Measurements from ENCODE around the gene PDXP. TPM values are rescaled to one million over a fixed set of nuclear protein-coding genes. Genes with fewer than 3 reads are reported as not detected.

Gene PDXP
- total and polyA plus RNA-seq, 9 of the 15 experiments (the other 6 are each of a cell fraction or from before 2014, with no cell fraction given): 7.9 to 54.2 (median 38.8) TPM

DNA sequence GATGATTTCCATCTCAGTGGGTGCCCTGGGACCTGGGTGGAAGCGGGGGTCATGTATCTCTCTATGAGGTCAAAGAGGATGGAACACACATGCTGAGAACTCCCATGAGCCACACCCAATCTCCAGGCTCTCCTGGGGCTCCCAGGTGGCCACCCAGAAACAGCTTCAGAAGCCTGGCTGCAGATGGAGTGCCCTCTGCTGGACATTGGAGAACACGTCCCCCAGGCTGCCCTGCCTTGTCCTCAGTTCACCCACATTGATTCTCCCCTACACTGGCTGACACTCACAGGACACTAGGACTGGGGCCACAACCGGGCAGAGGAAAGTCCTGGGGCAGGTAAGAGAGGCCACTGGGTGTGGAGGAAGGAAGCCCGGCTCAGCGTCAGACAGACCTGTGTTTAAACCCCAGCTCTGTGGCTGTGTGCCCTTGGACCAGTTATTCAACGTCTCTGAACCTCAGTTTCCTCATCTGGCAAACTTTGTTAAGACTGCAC lies 23.1 kb downstream of the PDXP start:
- Histone ChIP-seq H3K4me2 (ENCODE audit: insufficient read depth, low read length) (peak overlapping the region; percentile 24; the same call in 1 of the 2 replicates), H3K9me1 (ENCODE audit: control insufficient read depth, insufficient read depth, low read length) (no peaks in the 10 kb centered on the region)
- in situ Hi-C loops (cut with MboI): no loop called here
- TF ChIP-seq, protein P1, sequence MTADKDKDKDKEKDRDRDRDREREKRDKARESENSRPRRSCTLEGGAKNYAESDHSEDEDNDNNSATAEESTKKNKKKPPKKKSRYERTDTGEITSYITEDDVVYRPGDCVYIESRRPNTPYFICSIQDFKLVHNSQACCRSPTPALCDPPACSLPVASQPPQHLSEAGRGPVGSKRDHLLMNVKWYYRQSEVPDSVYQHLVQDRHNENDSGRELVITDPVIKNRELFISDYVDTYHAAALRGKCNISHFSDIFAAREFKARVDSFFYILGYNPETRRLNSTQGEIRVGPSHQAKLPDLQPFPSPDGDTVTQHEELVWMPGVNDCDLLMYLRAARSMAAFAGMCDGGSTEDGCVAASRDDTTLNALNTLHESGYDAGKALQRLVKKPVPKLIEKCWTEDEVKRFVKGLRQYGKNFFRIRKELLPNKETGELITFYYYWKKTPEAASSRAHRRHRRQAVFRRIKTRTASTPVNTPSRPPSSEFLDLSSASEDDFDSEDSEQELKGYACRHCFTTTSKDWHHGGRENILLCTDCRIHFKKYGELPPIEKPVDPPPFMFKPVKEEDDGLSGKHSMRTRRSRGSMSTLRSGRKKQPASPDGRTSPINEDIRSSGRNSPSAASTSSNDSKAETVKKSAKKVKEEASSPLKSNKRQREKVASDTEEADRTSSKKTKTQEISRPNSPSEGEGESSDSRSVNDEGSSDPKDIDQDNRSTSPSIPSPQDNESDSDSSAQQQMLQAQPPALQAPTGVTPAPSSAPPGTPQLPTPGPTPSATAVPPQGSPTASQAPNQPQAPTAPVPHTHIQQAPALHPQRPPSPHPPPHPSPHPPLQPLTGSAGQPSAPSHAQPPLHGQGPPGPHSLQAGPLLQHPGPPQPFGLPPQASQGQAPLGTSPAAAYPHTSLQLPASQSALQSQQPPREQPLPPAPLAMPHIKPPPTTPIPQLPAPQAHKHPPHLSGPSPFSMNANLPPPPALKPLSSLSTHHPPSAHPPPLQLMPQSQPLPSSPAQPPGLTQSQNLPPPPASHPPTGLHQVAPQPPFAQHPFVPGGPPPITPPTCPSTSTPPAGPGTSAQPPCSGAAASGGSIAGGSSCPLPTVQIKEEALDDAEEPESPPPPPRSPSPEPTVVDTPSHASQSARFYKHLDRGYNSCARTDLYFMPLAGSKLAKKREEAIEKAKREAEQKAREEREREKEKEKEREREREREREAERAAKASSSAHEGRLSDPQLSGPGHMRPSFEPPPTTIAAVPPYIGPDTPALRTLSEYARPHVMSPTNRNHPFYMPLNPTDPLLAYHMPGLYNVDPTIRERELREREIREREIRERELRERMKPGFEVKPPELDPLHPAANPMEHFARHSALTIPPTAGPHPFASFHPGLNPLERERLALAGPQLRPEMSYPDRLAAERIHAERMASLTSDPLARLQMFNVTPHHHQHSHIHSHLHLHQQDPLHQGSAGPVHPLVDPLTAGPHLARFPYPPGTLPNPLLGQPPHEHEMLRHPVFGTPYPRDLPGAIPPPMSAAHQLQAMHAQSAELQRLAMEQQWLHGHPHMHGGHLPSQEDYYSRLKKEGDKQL (CRISPR knock-in tag; IDR thresholded peaks at IDR 0.05; ENCODE audit: borderline replicate concordance): no peak
- TF ChIP-seq SRSF9 (IDR thresholded peaks at IDR 0.05; ENCODE audit: borderline replicate concordance, low read depth, low read length): no peak
- TF ChIP-seq NR2F6 (CRISPR knock-in tag; IDR thresholded peaks at IDR 0.05): no peak
- TF ChIP-seq, protein P2, sequence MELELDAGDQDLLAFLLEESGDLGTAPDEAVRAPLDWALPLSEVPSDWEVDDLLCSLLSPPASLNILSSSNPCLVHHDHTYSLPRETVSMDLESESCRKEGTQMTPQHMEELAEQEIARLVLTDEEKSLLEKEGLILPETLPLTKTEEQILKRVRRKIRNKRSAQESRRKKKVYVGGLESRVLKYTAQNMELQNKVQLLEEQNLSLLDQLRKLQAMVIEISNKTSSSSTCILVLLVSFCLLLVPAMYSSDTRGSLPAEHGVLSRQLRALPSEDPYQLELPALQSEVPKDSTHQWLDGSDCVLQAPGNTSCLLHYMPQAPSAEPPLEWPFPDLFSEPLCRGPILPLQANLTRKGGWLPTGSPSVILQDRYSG (tag; conservative IDR thresholded peaks at IDR 0.05; ENCODE audit: low read depth): no peak
- 0 out of 2 replicates have a peak, but pooled peaks have one; percentile 47 for TF ChIP-seq SMARCA5 (IDR thresholded peaks at IDR 0.05)
- TF ChIP-seq, protein P3, sequence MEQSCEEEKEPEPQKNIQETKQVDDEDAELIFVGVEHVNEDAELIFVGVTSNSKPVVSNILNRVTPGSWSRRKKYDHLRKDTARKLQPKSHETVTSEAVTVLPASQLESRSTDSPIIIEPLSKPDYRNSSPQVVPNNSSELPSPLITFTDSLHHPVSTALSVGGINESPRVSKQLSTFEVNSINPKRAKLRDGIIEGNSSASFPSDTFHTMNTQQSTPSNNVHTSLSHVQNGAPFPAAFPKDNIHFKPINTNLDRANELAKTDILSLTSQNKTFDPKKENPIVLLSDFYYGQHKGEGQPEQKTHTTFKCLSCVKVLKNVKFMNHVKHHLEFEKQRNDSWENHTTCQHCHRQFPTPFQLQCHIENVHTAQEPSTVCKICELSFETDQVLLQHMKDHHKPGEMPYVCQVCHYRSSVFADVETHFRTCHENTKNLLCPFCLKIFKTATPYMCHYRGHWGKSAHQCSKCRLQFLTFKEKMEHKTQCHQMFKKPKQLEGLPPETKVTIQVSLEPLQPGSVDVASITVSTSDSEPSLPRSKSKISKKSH (CRISPR knock-in tag; IDR thresholded peaks at IDR 0.05): no peak
- no peak for TF ChIP-seq ZNF584 (CRISPR knock-in tag; IDR thresholded peaks at IDR 0.05; ENCODE audit: low read depth)
- TF ChIP-seq SIN3B (IDR thresholded peaks at IDR 0.05; ENCODE audit: low read depth): no peak
- TF ChIP-seq, protein P4, sequence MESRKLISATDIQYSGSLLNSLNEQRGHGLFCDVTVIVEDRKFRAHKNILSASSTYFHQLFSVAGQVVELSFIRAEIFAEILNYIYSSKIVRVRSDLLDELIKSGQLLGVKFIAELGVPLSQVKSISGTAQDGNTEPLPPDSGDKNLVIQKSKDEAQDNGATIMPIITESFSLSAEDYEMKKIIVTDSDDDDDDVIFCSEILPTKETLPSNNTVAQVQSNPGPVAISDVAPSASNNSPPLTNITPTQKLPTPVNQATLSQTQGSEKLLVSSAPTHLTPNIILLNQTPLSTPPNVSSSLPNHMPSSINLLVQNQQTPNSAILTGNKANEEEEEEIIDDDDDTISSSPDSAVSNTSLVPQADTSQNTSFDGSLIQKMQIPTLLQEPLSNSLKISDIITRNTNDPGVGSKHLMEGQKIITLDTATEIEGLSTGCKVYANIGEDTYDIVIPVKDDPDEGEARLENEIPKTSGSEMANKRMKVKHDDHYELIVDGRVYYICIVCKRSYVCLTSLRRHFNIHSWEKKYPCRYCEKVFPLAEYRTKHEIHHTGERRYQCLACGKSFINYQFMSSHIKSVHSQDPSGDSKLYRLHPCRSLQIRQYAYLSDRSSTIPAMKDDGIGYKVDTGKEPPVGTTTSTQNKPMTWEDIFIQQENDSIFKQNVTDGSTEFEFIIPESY (CRISPR knock-in tag; IDR thresholded peaks at IDR 0.05): 0 out of 2 replicates have a peak, but pooled peaks have one; percentile 20
- TF ChIP-seq MAFK (IDR thresholded peaks at IDR 0.05; ENCODE audit: low read length): no peak

More for the DNA sequence above, 23.1 kb downstream of the PDXP start:
- Histone ChIP-seq H3K4me1 (replicated peaks in 1 of 2; ENCODE audit: control insufficient read depth in 2 of 2, insufficient read depth in 2 of 2, low read length in 2 of 2) (peaks cover 7 to 33% of the 10 kb centered on the region in 2 experiments; a peak in 4 of 5 replicates), H3K36me3 (ENCODE audit: control insufficient read depth, insufficient read depth, low read length) (peaks cover 5% of the 10 kb centered on the region; the same call in 1 of the 3 replicates), H3K27ac (ENCODE audit: extremely low read depth, low read depth, low read length) (no peak overlapping the region; the same call in 2 of the 3 replicates), H3K4me3 (no peak overlapping the region), H3K27me3 (ENCODE audit: control insufficient read depth in 2 of 2, insufficient read depth in 2 of 2, low read length in 2 of 2) (no peaks in the 10 kb centered on the region), H3K9me3 (replicated peaks; ENCODE audit: control insufficient read depth, insufficient read depth, low read depth, low read length) (no peaks in the 10 kb centered on the region), H4K20me1 (replicated peaks; ENCODE audit: control insufficient read depth, insufficient read depth, low read length) (no peaks in the 10 kb centered on the region), H3K9ac (ENCODE audit: insufficient read depth in 1 of 2, low read depth in 2 of 2, low read length in 2 of 2) (peak overlapping the region in 1 of 2 experiments; percentile 80; a peak in 2 of 4 replicates), H3K79me2 (ENCODE audit: control insufficient read depth, insufficient read depth, low read length) (peaks cover 13% of the 10 kb centered on the region), H2AFZ (ENCODE audit: low read depth, low read length) (peak overlapping the region; percentile 80)
- ATAC-seq (peak; percentile 76), FAIRE-seq (peak; percentile 83), DNase-seq (ENCODE audit: extremely low read depth in 1 of 4, low spot score in 3 of 4) (peak; percentile 67 to 87 (median 71))
- BruUV-seq (replicated peaks): no TSS peak
- CTCF ChIA-PET (ENCODE audit: low intra/inter-chr PET ratio): interaction anchor here (1.0 to 1.7 kb wide), 5 partner anchors 20 to 58 kb away, joined by 3 to 9 read pairs (median 5); no protein-coding TSS in a partner anchor
- 21% methylated on average over 5 of the region's 6 CpGs for WGBS (ENCODE audit: insufficient coverage, low coverage, missing lambda C conversion rate)
- intact Hi-C loops (cut with micrococcal nuclease): loop anchor here (1.0 kb wide), 2 partner anchors 20 to 38 kb away; no protein-coding TSS in a partner anchor
- POLR2A ChIA-PET: interaction anchor here (0.6 to 1.4 kb wide), 6 partner anchors 24 to 230 kb away, joined by 3 to 6 read pairs (median 3); no protein-coding TSS in a partner anchor
